Measurements from ENCODE around the gene RALGDS. TPM values are rescaled to one million over a fixed set of nuclear protein-coding genes. Genes with fewer than 3 reads are reported as not detected.

The RALGDS gene
- polyA plus RNA-seq, 10 donors: 39.8 to 59.2 (median 47.4) TPM

DNA sequence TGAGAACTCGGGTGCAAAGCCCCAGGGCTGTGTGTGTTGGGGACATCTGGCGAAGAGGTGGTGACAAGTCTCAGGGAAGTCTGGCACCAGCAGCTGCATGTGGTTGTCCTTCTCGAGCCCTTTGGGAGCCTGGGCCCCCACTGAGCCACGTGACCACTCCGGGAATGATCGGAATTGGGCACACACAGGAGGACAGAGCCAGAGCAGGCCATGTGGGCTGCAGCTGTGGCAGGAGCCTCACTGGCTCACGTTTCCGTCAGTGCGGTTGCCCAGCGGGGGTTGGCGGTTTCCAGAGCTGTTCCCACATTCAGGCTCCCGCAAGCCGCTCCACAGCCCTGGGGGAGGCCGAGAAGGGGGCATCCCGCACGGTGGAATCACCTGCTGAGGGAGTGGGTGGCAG lies 66.1 kb downstream of the RALGDS start:
- DNase-seq: peak; percentile 71 to 90 (median 79)

DNA sequence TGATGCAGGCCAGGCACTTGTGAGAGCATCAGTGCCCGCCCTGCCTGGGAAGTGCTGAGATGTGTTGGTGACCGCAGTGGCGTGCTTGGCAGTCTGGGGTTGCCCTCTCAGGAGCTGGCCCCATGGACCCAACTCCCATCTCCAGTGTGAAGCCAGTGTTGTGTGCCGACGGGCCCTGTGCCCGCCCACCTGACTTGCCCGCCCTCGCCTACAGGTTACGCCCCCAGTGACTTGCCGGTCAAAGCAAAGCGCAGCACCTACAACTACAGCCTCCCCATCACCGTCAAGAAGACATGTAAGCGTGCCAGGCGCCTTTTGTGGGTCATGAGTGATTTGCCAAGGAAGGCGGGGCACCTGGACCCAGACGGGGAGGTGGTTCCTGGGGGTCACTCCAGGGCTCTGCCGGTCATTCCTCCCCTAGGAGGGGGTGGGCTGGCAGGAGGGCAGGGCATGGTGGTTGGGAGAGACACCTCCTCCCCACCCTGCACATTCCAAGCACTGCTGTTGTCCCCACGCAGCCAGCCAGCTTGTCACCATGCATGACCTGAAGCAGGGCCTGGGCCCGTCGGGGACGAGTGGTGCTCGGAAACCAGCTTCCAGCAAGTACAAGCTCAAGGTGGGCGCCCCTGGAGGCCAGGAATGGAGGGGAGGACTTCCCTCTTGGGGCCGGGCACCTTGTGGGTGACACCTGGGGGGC lies 66.7 kb downstream of the RALGDS start:
- DNase-seq: no peak

DNA sequence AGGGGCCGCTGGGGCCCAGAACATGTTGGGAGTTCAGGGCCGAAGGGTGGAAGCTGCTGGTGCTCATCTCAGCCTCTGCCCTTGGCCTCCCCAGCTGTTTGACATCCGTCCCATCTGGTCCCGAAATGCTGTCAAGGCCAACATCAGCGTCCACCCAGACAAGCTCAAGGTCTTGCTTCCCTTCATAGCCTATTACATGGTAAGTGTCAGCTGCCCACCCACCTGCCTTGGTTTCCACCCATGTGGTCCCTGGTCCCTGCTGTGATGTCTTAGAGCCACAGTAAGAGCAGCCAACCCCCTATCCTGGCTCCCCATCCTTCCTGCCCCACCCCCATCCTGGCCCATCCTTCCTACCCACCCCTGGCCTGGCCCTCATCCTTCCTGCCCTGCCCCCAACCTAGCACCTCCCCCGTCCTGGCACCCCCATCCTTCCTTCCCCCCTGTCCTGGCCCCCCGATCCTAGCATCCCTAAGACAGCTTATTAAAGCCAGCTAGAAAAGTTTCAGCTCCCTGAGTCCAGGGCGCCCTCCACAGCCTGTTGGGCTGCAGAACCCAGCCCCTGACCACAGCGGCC lies 69.0 kb downstream of the RALGDS start:
- no peak for DNase-seq

DNA sequence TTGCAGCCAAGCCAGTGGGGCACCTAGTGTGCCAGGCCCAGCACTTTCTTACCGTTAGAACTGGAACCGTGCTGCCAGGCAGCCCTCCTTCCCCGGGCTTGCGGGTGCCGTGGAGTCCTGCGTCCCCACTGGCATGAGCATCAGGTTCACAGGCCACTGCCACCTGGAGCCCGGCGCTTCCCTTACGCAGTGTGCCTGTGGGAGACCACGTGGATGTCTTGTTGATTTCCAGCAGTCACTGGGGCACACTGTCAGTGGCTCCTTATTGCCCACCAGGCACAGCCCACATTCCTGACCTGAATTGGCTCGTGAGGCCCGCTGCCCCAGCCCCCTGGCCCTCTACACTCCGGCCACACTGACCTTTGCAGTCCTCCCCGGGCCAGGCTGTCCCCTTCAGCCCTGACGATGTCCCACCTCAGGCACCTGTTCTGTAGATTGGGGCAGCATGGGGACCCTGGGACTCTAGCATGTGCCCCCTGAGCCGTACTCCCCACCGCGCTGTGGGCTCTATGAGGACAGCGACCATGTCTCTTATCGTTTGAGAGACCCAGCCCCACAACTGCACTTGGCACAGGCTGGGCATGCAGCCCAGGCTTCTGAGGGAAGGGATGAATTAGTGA lies 69.6 kb downstream of the RALGDS start:
- DNase-seq: no peak

DNA sequence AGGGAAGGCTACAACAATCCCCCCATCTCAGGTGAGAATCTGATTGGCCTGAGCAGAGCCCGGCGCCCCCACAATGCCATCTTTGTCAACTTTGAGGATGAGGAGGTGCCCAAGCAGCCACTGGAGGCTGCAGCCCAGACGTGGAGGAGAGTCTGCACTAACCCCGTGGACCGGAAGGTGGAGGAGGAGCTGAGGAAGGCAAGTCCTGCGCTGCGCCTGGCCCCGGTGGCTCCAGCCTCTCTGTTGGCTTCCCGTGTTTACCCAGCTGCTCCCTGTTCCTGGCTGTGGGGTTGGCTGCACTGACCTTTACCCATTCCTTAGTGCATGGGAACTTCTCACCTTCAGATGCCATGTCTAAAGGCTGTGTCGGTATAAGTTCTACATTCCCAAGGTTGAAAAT lies 70.3 kb downstream of the RALGDS start:
- no peak for DNase-seq

DNA sequence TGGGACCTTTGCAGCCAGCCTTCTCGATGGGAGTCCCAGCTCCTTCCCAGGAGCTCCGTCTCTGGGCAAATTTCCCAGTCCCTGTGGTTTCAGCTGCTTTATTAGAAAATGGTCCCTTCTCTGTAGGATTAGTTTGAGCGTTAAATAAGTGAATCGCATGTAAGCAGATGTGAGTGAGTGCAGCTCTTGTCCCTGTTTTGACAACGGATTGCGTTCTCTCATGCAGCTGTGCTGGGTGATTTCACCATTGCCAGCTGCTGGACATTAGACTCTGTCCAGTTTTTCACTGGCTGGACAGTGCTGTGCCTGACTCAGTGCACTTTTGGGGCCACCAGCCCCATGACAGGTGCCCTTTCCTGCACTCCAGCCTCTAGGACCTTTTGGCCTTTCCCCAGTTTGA lies 70.9 kb downstream of the RALGDS start:
- peak in 1 of 3 donors; percentile 63 for DNase-seq

DNA sequence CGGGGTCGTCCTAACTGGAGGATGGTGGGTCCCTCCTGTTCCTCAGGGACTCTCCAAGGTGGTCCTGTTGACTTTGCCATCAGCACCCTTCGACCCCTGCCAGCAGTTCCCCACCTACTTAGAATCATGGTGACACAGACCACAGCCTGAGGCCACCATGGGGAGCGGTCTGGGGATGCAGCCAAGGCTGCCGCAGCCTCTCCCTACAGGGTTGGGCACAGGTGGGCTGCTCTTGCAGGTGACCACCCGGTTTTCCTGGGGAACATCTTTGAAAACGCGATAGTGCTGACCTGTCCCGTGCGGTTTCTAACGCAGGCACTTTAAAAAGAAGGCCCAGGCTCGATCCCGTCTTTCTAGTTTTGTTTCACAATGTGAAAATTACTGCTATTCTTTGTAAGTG lies 72.0 kb downstream of the RALGDS start:
- DNase-seq: no peak

DNA sequence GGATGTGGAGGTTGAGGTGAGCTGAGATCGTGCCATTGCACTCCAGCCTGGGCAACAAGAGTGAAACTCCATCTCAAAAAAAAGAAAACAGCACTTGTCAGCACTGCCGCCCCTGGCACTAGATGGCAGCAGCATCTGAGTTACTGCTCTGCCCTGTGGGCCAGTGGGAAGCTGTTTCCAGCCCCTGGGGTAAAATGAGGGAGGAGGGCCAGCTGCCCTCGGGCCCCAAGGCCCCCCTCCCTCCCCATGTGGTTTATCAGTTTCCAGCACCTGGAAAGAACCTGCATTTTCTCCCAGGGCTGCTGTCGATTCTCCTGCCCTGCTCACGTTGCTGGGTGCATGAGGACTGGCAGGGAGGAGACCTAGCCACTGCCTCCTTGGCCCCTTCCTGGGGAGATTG lies 72.4 kb downstream of the RALGDS start:
- DNase-seq: no peak

Other genes with a start within 250 kb of the RALGDS start
- 1 to 10 TPM in 1 of 10 donors, under 1 TPM in 9; 0.31 to 1.2 (median 0.48) TPM for gene AK8, start 243.0 kb downstream of the RALGDS start, polyA plus RNA-seq (ENCODE audit: insufficient read length in 10 of 10)
- 1 to 10 TPM; 2.0 to 4.0 (median 2.7) TPM for gene SPACA9, start 242.3 kb downstream of the RALGDS start, polyA plus RNA-seq (ENCODE audit: insufficient read length in 10 of 10)
- gene TSC1, start 176.6 kb downstream of the RALGDS start, polyA plus RNA-seq (ENCODE audit: insufficient read length in 10 of 10): 10 to 100 TPM; 22.9 to 41.6 (median 29.4) TPM
- under 1 TPM; 0.24 to 0.69 (median 0.54) TPM for gene GFI1B, start 142.5 kb downstream of the RALGDS start, polyA plus RNA-seq (ENCODE audit: insufficient read length in 10 of 10)
- gene GTF3C5, start 90.2 kb downstream of the RALGDS start, polyA plus RNA-seq (ENCODE audit: insufficient read length in 10 of 10): 10 to 100 TPM; 34.4 to 55.4 (median 46.3) TPM
- gene CEL, start 59.3 kb downstream of the RALGDS start, polyA plus RNA-seq (ENCODE audit: insufficient read length in 10 of 10): 1 to 10 TPM; 1.1 to 2.4 (median 1.6) TPM
- gene GBGT1, start 42.7 kb upstream of the RALGDS start, polyA plus RNA-seq (ENCODE audit: insufficient read length in 10 of 10): 1 to 10 TPM; 2.5 to 5.9 (median 3.9) TPM
- not detected for gene OBP2B, start 88.0 kb upstream of the RALGDS start, polyA plus RNA-seq (ENCODE audit: insufficient read length in 10 of 10)
- gene ABO, start 154.0 kb upstream of the RALGDS start, polyA plus RNA-seq (ENCODE audit: insufficient read length in 10 of 10): 1 to 10 TPM in 8 of 10 donors, under 1 TPM in 2; 0.31 to 4.5 (median 1.9) TPM
- gene SURF6, start 214.9 kb upstream of the RALGDS start, polyA plus RNA-seq (ENCODE audit: insufficient read length in 10 of 10): 10 to 100 TPM; 15.9 to 25.7 (median 19.3) TPM
- 10 to 100 TPM; 18.3 to 24.6 (median 21.5) TPM for gene MED22, start 226.9 kb upstream of the RALGDS start, polyA plus RNA-seq (ENCODE audit: insufficient read length in 10 of 10)
- gene RPL7A, start 227.0 kb upstream of the RALGDS start, polyA plus RNA-seq (ENCODE audit: insufficient read length in 10 of 10): 1,000 to 10,000 TPM; 1,848 to 2,831 (median 2,454) TPM
- gene SURF1, start 235.2 kb upstream of the RALGDS start, polyA plus RNA-seq (ENCODE audit: insufficient read length in 10 of 10): 10 to 100 TPM; 22.7 to 37.5 (median 29.5) TPM
- gene SURF2, start 235.3 kb upstream of the RALGDS start, polyA plus RNA-seq (ENCODE audit: insufficient read length in 10 of 10): 10 to 100 TPM in 7 of 10 donors, 1 to 10 TPM in 3; 7.5 to 15.1 (median 12.1) TPM

Measured in muscle of back (tissue), 11 donors.